ENCODE measurements around the gene AGK.

DNA sequence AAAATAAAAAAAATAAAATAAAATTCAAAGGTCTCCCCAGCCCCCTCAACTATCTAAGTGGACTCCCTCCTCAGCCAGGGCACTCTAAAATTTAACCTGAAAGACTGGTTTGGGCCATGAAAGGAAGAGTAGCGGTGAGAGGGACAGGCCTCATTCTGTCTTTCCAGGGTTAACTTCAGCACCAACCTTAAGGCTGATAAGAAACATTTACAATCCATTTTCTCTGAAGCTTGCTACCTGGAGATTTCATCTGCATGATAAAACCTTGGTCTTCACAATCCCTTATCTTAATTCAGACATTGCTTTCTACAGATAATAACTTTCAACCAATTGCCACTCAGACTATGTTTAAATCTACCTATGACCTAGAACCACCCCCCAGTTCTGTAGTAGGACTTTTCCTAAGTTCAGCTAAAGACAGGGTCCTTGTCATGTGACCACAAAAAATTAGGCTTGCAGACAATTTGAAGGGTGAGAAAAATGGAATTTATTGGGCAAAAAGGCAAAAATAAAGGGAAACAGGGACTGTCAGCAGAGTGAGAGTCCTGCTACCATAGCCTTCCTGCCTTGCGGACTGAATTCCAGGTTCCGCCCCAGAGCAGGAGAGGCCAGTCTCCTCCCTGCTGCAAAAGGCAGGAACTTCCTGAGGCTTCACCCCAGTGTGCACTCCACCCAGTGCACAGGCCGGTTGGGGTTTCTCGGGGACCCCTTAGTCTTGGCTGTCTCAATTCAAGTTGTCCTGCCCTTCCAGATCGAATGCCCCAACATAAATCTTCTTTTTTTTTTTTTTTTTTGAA lies 26.0 kb downstream of the AGK start:
- TF ChIP-seq, protein P1, sequence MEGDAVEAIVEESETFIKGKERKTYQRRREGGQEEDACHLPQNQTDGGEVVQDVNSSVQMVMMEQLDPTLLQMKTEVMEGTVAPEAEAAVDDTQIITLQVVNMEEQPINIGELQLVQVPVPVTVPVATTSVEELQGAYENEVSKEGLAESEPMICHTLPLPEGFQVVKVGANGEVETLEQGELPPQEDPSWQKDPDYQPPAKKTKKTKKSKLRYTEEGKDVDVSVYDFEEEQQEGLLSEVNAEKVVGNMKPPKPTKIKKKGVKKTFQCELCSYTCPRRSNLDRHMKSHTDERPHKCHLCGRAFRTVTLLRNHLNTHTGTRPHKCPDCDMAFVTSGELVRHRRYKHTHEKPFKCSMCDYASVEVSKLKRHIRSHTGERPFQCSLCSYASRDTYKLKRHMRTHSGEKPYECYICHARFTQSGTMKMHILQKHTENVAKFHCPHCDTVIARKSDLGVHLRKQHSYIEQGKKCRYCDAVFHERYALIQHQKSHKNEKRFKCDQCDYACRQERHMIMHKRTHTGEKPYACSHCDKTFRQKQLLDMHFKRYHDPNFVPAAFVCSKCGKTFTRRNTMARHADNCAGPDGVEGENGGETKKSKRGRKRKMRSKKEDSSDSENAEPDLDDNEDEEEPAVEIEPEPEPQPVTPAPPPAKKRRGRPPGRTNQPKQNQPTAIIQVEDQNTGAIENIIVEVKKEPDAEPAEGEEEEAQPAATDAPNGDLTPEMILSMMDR (IDR thresholded peaks at IDR 0.05), result no peak
- TF ChIP-seq POLR2A (IDR thresholded peaks at IDR 0.05), result no peak

Measured in lower leg skin (tissue), 3 donors.